ENCODE data around the gene DTX2.
"Not testable (repeated sequence)": the region's sequence is repeated elsewhere in the genome, so short reads cannot be mapped to it uniquely, and the experiment has no call there.

The DTX2 gene

DNA sequence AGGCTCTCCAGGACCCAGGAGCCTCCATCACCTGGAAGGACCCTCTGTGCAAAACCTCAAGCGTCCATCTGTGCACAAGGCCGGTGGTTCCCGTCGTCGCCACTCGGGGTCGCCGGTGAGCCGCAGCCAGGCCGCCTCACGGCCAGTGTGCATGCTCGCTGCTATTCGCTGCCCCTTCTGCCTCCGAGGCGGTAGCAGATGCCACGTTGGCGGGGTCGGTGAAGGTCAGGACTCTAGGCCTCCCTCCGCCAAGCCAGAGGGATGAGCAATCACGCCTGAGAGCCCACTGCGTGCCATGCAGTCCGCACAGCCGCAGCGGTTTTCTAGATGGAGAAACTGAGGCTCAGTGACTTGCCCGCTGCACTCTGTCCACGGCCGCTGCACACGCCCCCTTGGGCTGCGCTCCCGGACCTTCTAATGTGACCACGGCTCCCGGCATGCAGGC is 54.5 kb downstream of the DTX2 start:
- H3K79me2 ChIP-seq (ENCODE audit: control insufficient read depth, low read length) = no peaks in the 10 kb centered on the region
- H3K27me3 ChIP-seq (ENCODE audit: control insufficient read depth, low read length) = peaks cover 8% of the 10 kb centered on the region; the same call in 1 of the 2 replicates
- no peaks in the 10 kb centered on the region for H4K20me1 ChIP-seq (ENCODE audit: control insufficient read depth, insufficient read depth, low read depth, low read length)
- no peak for TF ChIP-seq EZH2phosphoT487 (IDR thresholded peaks at IDR 0.05; ENCODE audit: borderline replicate concordance, low read length)
- TF ChIP-seq, protein P1, sequence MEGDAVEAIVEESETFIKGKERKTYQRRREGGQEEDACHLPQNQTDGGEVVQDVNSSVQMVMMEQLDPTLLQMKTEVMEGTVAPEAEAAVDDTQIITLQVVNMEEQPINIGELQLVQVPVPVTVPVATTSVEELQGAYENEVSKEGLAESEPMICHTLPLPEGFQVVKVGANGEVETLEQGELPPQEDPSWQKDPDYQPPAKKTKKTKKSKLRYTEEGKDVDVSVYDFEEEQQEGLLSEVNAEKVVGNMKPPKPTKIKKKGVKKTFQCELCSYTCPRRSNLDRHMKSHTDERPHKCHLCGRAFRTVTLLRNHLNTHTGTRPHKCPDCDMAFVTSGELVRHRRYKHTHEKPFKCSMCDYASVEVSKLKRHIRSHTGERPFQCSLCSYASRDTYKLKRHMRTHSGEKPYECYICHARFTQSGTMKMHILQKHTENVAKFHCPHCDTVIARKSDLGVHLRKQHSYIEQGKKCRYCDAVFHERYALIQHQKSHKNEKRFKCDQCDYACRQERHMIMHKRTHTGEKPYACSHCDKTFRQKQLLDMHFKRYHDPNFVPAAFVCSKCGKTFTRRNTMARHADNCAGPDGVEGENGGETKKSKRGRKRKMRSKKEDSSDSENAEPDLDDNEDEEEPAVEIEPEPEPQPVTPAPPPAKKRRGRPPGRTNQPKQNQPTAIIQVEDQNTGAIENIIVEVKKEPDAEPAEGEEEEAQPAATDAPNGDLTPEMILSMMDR (IDR thresholded peaks at IDR 0.05; ENCODE audit: low read depth, low read length, poor library complexity, severe bottlenecking) = peak; percentile 89
- peaks cover 3% of the 10 kb centered on the region; the same call in 1 of the 2 replicates for H3K4me1 ChIP-seq (ENCODE audit: control insufficient read depth, low read length)
- no peaks in the 10 kb centered on the region for H3K9me2 ChIP-seq (replicated peaks; ENCODE audit: control insufficient read depth, low read length)
- H3K27ac ChIP-seq (ENCODE audit: low read depth, low read length) = no peak overlapping the region
- H3K9me3 ChIP-seq (ENCODE audit: control insufficient read depth, insufficient read depth, low read length) = no peaks in the 10 kb centered on the region
- peak overlapping the region; percentile 46; the same call in 1 of the 2 replicates for H3K4me2 ChIP-seq (ENCODE audit: low read length)
- H3K4me3 ChIP-seq (ENCODE audit: low read length) = no peak overlapping the region
- H3F3A ChIP-seq (ENCODE audit: control insufficient read depth, insufficient read depth) = no peaks in the 10 kb centered on the region
- no peaks in the 10 kb centered on the region for H3K36me3 ChIP-seq (ENCODE audit: control insufficient read depth, low read length)

DNA sequence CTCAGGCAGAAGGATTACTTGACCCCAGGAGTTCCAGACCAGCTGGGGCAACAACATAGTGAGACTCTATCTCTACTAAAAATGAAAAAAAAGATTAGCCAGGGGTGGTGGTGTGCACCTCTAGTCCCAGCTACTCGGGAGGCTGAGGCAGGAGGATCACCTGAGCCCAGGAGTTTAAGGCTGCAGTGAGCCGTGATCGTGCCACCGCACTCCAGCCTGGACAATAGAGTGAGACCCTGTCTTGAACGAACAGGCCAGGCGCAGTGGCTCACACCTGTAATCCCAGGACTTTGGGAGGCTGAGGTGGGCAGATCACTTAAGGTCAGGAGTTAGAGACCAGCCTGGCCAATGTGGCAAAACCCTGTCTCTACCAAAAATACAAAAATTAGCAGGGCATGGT is 55.4 kb downstream of the DTX2 start:
- H3K9me3 ChIP-seq (ENCODE audit: control insufficient read depth, insufficient read depth, low read length); H3K9me2 ChIP-seq (replicated peaks; ENCODE audit: control insufficient read depth, low read length); H3K4me3 ChIP-seq (ENCODE audit: low read length); H3K79me2 ChIP-seq (ENCODE audit: control insufficient read depth, low read length); H3F3A ChIP-seq (ENCODE audit: control insufficient read depth, insufficient read depth); H3K27ac ChIP-seq (ENCODE audit: low read depth, low read length); H3K27me3 ChIP-seq (ENCODE audit: control insufficient read depth, low read length); H3K4me2 ChIP-seq (ENCODE audit: low read length); H4K20me1 ChIP-seq (ENCODE audit: control insufficient read depth, insufficient read depth, low read depth, low read length); H3K4me1 ChIP-seq (ENCODE audit: control insufficient read depth, low read length); H3K36me3 ChIP-seq (ENCODE audit: control insufficient read depth, low read length): not testable (repeated sequence)

DNA sequence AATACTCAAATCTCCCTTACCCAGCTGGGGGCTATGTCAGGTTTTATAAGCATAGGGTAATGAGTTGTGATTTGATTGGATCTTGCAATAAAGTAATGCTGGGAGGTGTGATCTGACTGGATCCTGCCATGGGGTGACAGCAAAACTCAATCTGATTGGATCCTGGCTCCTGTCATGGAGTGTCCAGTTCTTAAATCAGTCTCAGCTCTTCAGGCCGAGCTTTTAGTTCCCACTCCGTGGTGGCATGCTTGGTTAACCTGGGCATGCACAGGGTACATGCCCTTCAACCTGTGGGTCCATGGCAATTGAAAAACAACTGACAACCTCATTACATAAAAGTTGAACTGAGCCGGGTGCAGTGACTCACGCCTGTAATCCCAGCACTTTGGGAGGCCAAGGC is 64.7 kb downstream of the DTX2 start:
- not testable (repeated sequence) for H3K27me3 ChIP-seq (ENCODE audit: control insufficient read depth, low read length); H4K20me1 ChIP-seq (ENCODE audit: control insufficient read depth, insufficient read depth, low read depth, low read length); H3K4me1 ChIP-seq (ENCODE audit: control insufficient read depth, low read length); H3K4me3 ChIP-seq (ENCODE audit: low read length); H3K9me2 ChIP-seq (replicated peaks; ENCODE audit: control insufficient read depth, low read length); H3K27ac ChIP-seq (ENCODE audit: low read depth, low read length); H3K36me3 ChIP-seq (ENCODE audit: control insufficient read depth, low read length); H3K79me2 ChIP-seq (ENCODE audit: control insufficient read depth, low read length); H3F3A ChIP-seq (ENCODE audit: control insufficient read depth, insufficient read depth); H3K4me2 ChIP-seq (ENCODE audit: low read length); H3K9me3 ChIP-seq (ENCODE audit: control insufficient read depth, insufficient read depth, low read length)

DNA sequence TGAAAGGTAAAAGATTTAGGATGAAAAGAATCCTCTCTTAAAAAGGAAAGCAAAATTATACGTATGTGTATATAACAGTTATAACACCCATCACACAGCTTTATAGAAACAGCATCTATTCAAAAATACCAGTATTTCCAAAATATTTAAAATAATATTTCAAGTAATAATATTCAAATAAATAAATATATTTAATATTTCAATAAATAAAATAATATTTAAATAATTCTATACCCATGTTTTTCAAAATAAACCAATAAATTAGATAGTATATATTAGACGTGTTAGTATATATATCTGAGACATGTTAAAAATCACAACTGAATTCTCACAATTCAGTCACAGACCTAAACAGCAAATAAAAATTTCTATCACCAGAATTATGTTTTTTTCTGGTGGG is 70.1 kb downstream of the DTX2 start:
- H3K79me2 ChIP-seq (ENCODE audit: control insufficient read depth, low read length); H4K20me1 ChIP-seq (ENCODE audit: control insufficient read depth, insufficient read depth, low read depth, low read length); H3K9me2 ChIP-seq (replicated peaks; ENCODE audit: control insufficient read depth, low read length); H3F3A ChIP-seq (ENCODE audit: control insufficient read depth, insufficient read depth); H3K27me3 ChIP-seq (ENCODE audit: control insufficient read depth, low read length); H3K27ac ChIP-seq (ENCODE audit: low read depth, low read length); H3K4me2 ChIP-seq (ENCODE audit: low read length); H3K36me3 ChIP-seq (ENCODE audit: control insufficient read depth, low read length); H3K9me3 ChIP-seq (ENCODE audit: control insufficient read depth, insufficient read depth, low read length); H3K4me3 ChIP-seq (ENCODE audit: low read length); H3K4me1 ChIP-seq (ENCODE audit: control insufficient read depth, low read length): not testable (repeated sequence)

DNA sequence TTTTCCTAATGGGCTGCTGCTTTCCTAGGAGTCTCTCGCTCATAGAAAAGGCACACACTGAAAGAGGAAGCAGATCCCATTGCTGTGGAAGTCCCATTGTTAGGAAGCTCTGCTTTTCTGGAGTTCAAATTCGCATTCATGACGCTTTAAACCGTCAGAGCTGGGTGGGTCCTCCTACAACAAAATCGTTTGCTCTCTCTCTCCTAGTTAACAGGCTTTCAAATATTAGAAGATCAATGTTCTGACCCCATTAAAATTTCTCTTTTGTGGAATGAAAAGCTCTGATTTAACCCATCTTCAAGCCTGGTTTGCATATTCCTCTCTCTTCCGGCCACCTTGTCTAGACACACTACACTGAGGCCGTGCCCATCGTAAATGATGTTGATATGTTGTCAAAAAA is 81.7 kb downstream of the DTX2 start, which contains the start of gene SPDYE16:
Gene SPDYE16 (minus strand): TSS at position 101 of the 400 bp plus-strand sequence. CDS start 1,838 bp downstream, outside the sequence.
- H3K4me1 ChIP-seq (ENCODE audit: control insufficient read depth, low read length); H3K4me2 ChIP-seq (ENCODE audit: low read length); H4K20me1 ChIP-seq (ENCODE audit: control insufficient read depth, insufficient read depth, low read depth, low read length); H3K79me2 ChIP-seq (ENCODE audit: control insufficient read depth, low read length); H3K36me3 ChIP-seq (ENCODE audit: control insufficient read depth, low read length); H3K27ac ChIP-seq (ENCODE audit: low read depth, low read length); H3K27me3 ChIP-seq (ENCODE audit: control insufficient read depth, low read length); H3K9me2 ChIP-seq (replicated peaks; ENCODE audit: control insufficient read depth, low read length); H3F3A ChIP-seq (ENCODE audit: control insufficient read depth, insufficient read depth); H3K9me3 ChIP-seq (ENCODE audit: control insufficient read depth, insufficient read depth, low read length); H3K4me3 ChIP-seq (ENCODE audit: low read length): not testable (repeated sequence)

DNA sequence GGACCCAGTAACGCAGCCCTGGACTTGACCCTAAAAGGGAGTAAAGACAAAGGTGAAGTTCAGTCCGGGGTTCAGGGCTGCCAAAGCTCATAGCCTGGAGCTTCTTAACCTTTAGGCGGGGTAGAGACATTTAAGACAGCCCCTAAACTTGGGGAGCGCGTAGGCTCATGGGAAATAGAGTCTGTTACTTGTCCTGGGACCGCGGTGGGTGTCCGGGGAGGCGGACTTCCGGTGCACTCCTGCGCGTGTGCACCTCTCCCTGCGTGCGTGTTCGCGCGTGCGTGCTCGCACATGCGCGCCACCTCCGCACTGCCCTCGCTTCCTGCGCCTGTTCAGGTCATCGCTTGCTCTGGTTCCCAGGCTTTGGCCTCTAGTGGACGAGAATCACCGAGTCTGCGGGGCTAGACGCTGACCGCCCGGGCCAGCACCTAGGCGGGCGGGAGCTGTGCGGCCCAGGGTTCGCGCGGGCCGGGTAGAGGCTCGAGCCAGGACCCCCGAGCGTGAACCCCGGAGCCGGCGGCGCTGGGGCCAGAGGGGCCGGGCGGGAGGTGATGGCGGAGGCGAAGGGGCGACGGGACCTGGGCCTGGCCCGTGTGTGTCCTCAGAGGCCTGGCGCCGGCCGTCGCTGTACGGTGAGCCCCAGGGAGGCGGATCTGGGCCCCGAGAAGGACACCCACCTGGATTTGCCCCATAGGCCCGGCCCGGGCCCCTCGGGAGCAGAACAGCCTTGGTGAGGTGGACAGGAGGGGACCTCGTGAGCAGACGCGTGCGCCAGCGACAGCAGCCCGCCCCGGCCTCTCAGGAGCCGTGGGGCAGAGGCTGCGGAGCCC is 87.7 kb downstream of the DTX2 start:
- H4K20me1 ChIP-seq (ENCODE audit: control insufficient read depth, insufficient read depth, low read depth, low read length); H3K9me2 ChIP-seq (replicated peaks; ENCODE audit: control insufficient read depth, low read length); H3K4me1 ChIP-seq (ENCODE audit: control insufficient read depth, low read length); H3K27me3 ChIP-seq (ENCODE audit: control insufficient read depth, low read length); H3F3A ChIP-seq (ENCODE audit: control insufficient read depth, insufficient read depth); H3K9me3 ChIP-seq (ENCODE audit: control insufficient read depth, insufficient read depth, low read length): not testable (repeated sequence)
- peak overlapping the region; percentile 93 for H3K4me3 ChIP-seq (ENCODE audit: low read length)
- H3K27ac ChIP-seq (ENCODE audit: low read depth, low read length) = peak overlapping the region; percentile 17; the same call in 1 of the 2 replicates
- peak overlapping the region; percentile 72 for H3K4me2 ChIP-seq (ENCODE audit: low read length)
- peaks cover 17% of the 10 kb centered on the region for H3K36me3 ChIP-seq (ENCODE audit: control insufficient read depth, low read length)
- H3K79me2 ChIP-seq (ENCODE audit: control insufficient read depth, low read length) = peaks cover 38% of the 10 kb centered on the region

DNA sequence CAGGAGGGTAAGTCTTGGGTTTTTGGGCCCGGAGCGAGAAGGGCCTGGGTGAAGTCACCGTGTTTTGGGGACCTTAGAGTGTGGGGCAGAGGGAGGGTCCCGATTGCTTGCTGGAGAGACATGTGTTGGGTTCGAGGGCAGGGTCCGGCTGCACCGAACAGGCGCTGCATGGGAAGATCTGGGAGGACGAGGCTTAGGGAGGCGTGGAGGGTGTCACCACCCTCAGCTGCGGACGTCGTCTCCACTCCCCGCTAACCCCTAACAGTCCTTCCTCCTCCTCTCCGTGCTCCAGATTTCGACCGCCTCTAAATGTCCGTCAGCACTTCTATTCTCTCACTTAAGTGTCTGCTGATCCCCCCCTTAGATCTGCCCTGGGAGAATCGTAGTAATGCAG is 88.3 kb downstream of the DTX2 start:
- peaks cover 21% of the 10 kb centered on the region for H3K36me3 ChIP-seq (ENCODE audit: control insufficient read depth, low read length)
- H3K4me3 ChIP-seq (ENCODE audit: low read length) = peak overlapping the region; percentile 93
- H3K27ac ChIP-seq (ENCODE audit: low read depth, low read length) = peak overlapping the region; percentile 17; the same call in 1 of the 2 replicates
- not testable (repeated sequence) for H3K9me3 ChIP-seq (ENCODE audit: control insufficient read depth, insufficient read depth, low read length); H3K4me1 ChIP-seq (ENCODE audit: control insufficient read depth, low read length); H3K27me3 ChIP-seq (ENCODE audit: control insufficient read depth, low read length); H3F3A ChIP-seq (ENCODE audit: control insufficient read depth, insufficient read depth); H3K9me2 ChIP-seq (replicated peaks; ENCODE audit: control insufficient read depth, low read length); H4K20me1 ChIP-seq (ENCODE audit: control insufficient read depth, insufficient read depth, low read depth, low read length)
- H3K4me2 ChIP-seq (ENCODE audit: low read length) = peak overlapping the region; percentile 72
- peaks cover 43% of the 10 kb centered on the region for H3K79me2 ChIP-seq (ENCODE audit: control insufficient read depth, low read length)
